ENCODE measurements around the gene TMCC1. TPM values are rescaled to one million over a fixed set of nuclear protein-coding genes. Genes with fewer than 3 reads are reported as not detected.

Gene TMCC1
- total RNA-seq = 98.5 TPM

GRCh38 chr3:129893581-129894070, at the start of gene TMCC1:
Gene TMCC1 (minus strand): TSS chr3:129893711.

GRCh38 chr3:129606636-129607390, 286.7 kb downstream of the TMCC1 start, which contains the start of gene PLXND1:
Gene PLXND1 (minus strand): TSS chr3:129606676. CDS start chr3:129606639, 37 bp downstream.

Small RNA genes within 50 kb of the gene (small RNA-seq; reads per million reads assigned to genes)
- gene RF00026 (not detected), gene RNY3P13 (not detected)

Other genes starting within 250 kb of the TMCC1 start
- gene TRH, start 81.0 kb upstream of the TMCC1 start, total RNA-seq = 29.1 TPM
- not detected for gene ALG1L2, start 188.1 kb upstream of the TMCC1 start, total RNA-seq

Measured in diencephalon (tissue), 1 donor.